CD4-positive, alpha-beta T cell treated with Interleukin-17A for 1 hour (primary cell): ENCODE results near the gene NSA2.

Experiments used
- DNase-seq: peaks from one replicate; pipeline ENCODE4 v3.0.0-alpha.2; 2020

The NSA2 gene

GRCh38 chr5:74822288-74822687 lies 55.2 kb downstream of the NSA2 start:
- no peak for DNase-seq

- no peak for DNase-seq
Measured at GRCh38 chr5:74829413-74829812, 62.4 kb downstream of the NSA2 start.
